H9 (cell line): Measurements from ENCODE around the gene IFT122. TPM values are rescaled to one million over a fixed set of nuclear protein-coding genes. Genes with fewer than 3 reads are reported as not detected.

ENCODE experiments used
- DNase-seq: peaks from one replicate; pipeline ENCODE4 v3.0.0-alpha.2; 2017
- H2AFZ ChIP-seq: one replicate; pipeline ENCODE4 v1.6.1; 2013; ENCODE audit warnings: mild to moderate bottlenecking, low read length, control low read depth, moderate library complexity
- H2AK5ac ChIP-seq: 2 replicates; pipeline ENCODE4 v1.6.1; 2013; ENCODE audit warnings: low read length, control low read depth, mixed read lengths; ENCODE audit not compliant: insufficient read length
- H2BK120ac ChIP-seq: one replicate; pipeline ENCODE4 v1.6.1; 2013; ENCODE audit warnings: low read depth, mild to moderate bottlenecking, low read length, control low read depth, inconsistent platforms; ENCODE audit not compliant: poor library complexity, severe bottlenecking
- H2BK12ac ChIP-seq: 2 replicates; pipeline ENCODE4 v1.6.1; 2013; ENCODE audit warnings: low read length, control low read depth, mixed read lengths, low read depth; ENCODE audit not compliant: insufficient read length
- H2BK15ac ChIP-seq: 2 replicates; pipeline ENCODE4 v1.6.1; 2013; ENCODE audit warnings: low read depth, low read length, control low read depth
- H2BK20ac ChIP-seq: one replicate; pipeline ENCODE4 v1.6.1; 2013; ENCODE audit warnings: low read depth, mild to moderate bottlenecking, low read length, control low read depth, inconsistent platforms; ENCODE audit not compliant: poor library complexity, severe bottlenecking
- H2BK5ac ChIP-seq: 2 replicates; pipeline ENCODE4 v1.6.1; 2013; ENCODE audit warnings: low read length, control low read depth, mixed read lengths; ENCODE audit not compliant: insufficient read length
- H3K14ac ChIP-seq: 2 replicates; pipeline ENCODE4 v1.6.1; 2013; ENCODE audit warnings: low read length, control low read depth; ENCODE audit not compliant: insufficient read depth
- H3K18ac ChIP-seq: 2 replicates; pipeline ENCODE4 v1.6.1; 2013; ENCODE audit warnings: low read depth, mild to moderate bottlenecking, mixed read lengths, low read length, control low read depth; ENCODE audit not compliant: insufficient read length
- H3K23ac ChIP-seq: 2 replicates; pipeline ENCODE4 v1.6.1; 2013; ENCODE audit warnings: low read length, control low read depth, mixed read lengths, low read depth; ENCODE audit not compliant: insufficient read length
- H3K23me2 ChIP-seq: 2 replicates; pipeline ENCODE4 v1.6.1; 2013; ENCODE audit warnings: low read depth, mild to moderate bottlenecking, mixed read lengths, low read length, control low read depth; ENCODE audit not compliant: insufficient read length, poor library complexity, severe bottlenecking
- H3K27ac ChIP-seq: 2 replicates; pipeline ENCODE4 v1.5.1; 2013; ENCODE audit warnings: low read length, control low read depth, mixed read lengths, low read depth; ENCODE audit not compliant: insufficient read length
- H3K27me3 ChIP-seq: 2 replicates; pipeline ENCODE4 v1.6.1; 2013; ENCODE audit warnings: low read length, control low read depth, inconsistent platforms; ENCODE audit not compliant: insufficient read depth
- H3K4ac ChIP-seq: 2 replicates; pipeline ENCODE4 v1.6.1; 2013; ENCODE audit warnings: low read depth, mild to moderate bottlenecking, control low read depth, inconsistent platforms, low read length, moderate library complexity
- H3K4me1 ChIP-seq: 2 replicates; pipeline ENCODE4 v1.6.1; 2013; ENCODE audit warnings: low read length, control low read depth, inconsistent platforms; ENCODE audit not compliant: insufficient read depth
- H3K4me2 ChIP-seq: 2 replicates; pipeline ENCODE4 v1.6.1; 2013; ENCODE audit warnings: low read length, control low read depth, mixed read lengths; ENCODE audit not compliant: insufficient read length, insufficient read depth
- H3K56ac ChIP-seq: 2 replicates; pipeline ENCODE4 v1.6.1; 2013; ENCODE audit warnings: low read depth, mild to moderate bottlenecking, mixed read lengths, low read length, control low read depth; ENCODE audit not compliant: insufficient read length
- H3K79me1 ChIP-seq: 2 replicates; pipeline ENCODE4 v1.6.1; 2013; ENCODE audit warnings: low read depth, mild to moderate bottlenecking, moderate library complexity, low read length, control low read depth, inconsistent platforms; ENCODE audit not compliant: insufficient read depth, poor library complexity, severe bottlenecking
- H3K79me2 ChIP-seq: 2 replicates; pipeline ENCODE4 v1.6.1; 2013; ENCODE audit warnings: low read length, control low read depth, inconsistent platforms; ENCODE audit not compliant: insufficient read depth
- H3K9ac ChIP-seq: 2 replicates; pipeline ENCODE4 v1.6.1; 2013; ENCODE audit warnings: low read length, control low read depth, mixed read lengths; ENCODE audit not compliant: insufficient read length; ENCODE audit errors: extremely low read depth
- H3K9me3 ChIP-seq: one replicate; pipeline ENCODE4 v1.6.1; 2013; ENCODE audit warnings: low read depth, low read length, inconsistent platforms; ENCODE audit not compliant: control insufficient read depth
- H3T11ph ChIP-seq: one replicate; pipeline ENCODE4 v1.6.1; 2013; ENCODE audit warnings: mild to moderate bottlenecking, low read length, control low read depth, inconsistent platforms
- H4K20me1 ChIP-seq: one replicate; pipeline ENCODE4 v1.6.1; 2013; ENCODE audit not compliant: control insufficient read depth, insufficient read length, insufficient read depth
- H4K5ac ChIP-seq: 2 replicates; pipeline ENCODE4 v1.6.1; 2013; ENCODE audit warnings: low read depth, mild to moderate bottlenecking, mixed read lengths, low read length, control low read depth; ENCODE audit not compliant: insufficient read length
- H4K8ac ChIP-seq: replicated peaks from 2 replicates; pipeline ENCODE4 v1.6.1; 2013; ENCODE audit warnings: low read length, control low read depth, mixed read lengths, low read depth; ENCODE audit not compliant: insufficient read length
- H4K91ac ChIP-seq: 2 replicates; pipeline ENCODE4 v1.6.1; 2013; ENCODE audit warnings: low read depth, mild to moderate bottlenecking, moderate library complexity, mixed read lengths, low read length, control low read depth; ENCODE audit not compliant: insufficient read length
- H3K27ac Mint-ChIP-seq, 3 experiments: 2 replicates in 2 of 3; 3 replicates in 1 of 3; pipeline ENCODE4 v1.8.0; 2020 to 2021; ENCODE audit warnings: mixed read lengths in 3 of 3, mild to moderate bottlenecking in 1 of 3, moderate library complexity in 1 of 3
- H3K27me3 Mint-ChIP-seq: 2 replicates; pipeline ENCODE4 v1.8.0; 2021; ENCODE audit warnings: low read depth, mild to moderate bottlenecking, moderate library complexity, mixed read lengths
- H3K36me3 Mint-ChIP-seq, 3 experiments: 2 replicates in 2 of 3; 3 replicates in 1 of 3; pipeline ENCODE4 v1.8.0; 2020 to 2021; ENCODE audit warnings: low read depth in 3 of 3, mixed read lengths in 3 of 3; ENCODE audit not compliant: insufficient read depth in 1 of 3
- H3K4me1 Mint-ChIP-seq, 2 experiments: 2 replicates each; pipeline ENCODE4 v1.8.0; 2020; ENCODE audit warnings: mixed read lengths in 2 of 2
- H3K4me3 Mint-ChIP-seq, 2 experiments: 2 replicates in 1 of 2; 3 replicates in 1 of 2; pipeline ENCODE4 v1.8.0; 2020 to 2021; ENCODE audit warnings: mild to moderate bottlenecking in 2 of 2, mixed read lengths in 2 of 2, moderate library complexity in 1 of 2
- H3K9me3 Mint-ChIP-seq, 2 experiments: 2 replicates in 1 of 2; 3 replicates in 1 of 2; pipeline ENCODE4 v1.8.0; 2020; ENCODE audit warnings: mild to moderate bottlenecking in 2 of 2, mixed read lengths in 2 of 2, moderate library complexity in 1 of 2
- CTCF ChIP-seq: fragments of 200-600 bp; sonication (generic); conservative IDR thresholded peaks from 3 replicates; pipeline ENCODE4 v1.8.0; 2021; ENCODE audit warnings: antibody characterized with exemption, mild to moderate bottlenecking
- WGBS: extraction: QIAGEN DNeasy Blood & Tissue Kit; methylation state at CpG from one replicate; pipeline ENCODE4 v1.1.7; 2013; ENCODE audit warnings: missing lambda C conversion rate, low lambda C conversion rate, mixed read lengths; ENCODE audit not compliant: insufficient read length; ENCODE audit errors: extremely low coverage; 5-methylcytosine and 5-hydroxymethylcytosine counted together
- total RNA-seq: library from RNA; stranded (reverse); gene quantifications from 2 replicates; pipeline ENCODE4 v1.2.1, GENCODE V29; 2021

The IFT122 gene
- total RNA-seq, 1 experiment from 2014 or later, result 19.3 TPM

GRCh38 chr3:129552287-129553050 lies 112.4 kb downstream of the IFT122 start:
- no CpG with 5 or more reads among the region's 10 CpGs for WGBS

More at GRCh38 chr3:129552287-129553050, 112.4 kb downstream of the IFT122 start:
- no peak overlapping the region for H3T11ph ChIP-seq
- H2BK120ac ChIP-seq, result no peak overlapping the region
- no peaks in the 10 kb centered on the region for H3K9me3 Mint-ChIP-seq
- no peaks in the 10 kb centered on the region for H3K79me2 ChIP-seq
- no peak overlapping the region for H4K5ac ChIP-seq
- H3K27ac Mint-ChIP-seq, result peak overlapping the region in 1 of 3 experiments; percentile 21; a peak in 2 of 7 replicates
- H3K9ac ChIP-seq, result no peak overlapping the region
- no peak overlapping the region for H3K18ac ChIP-seq
- no peak overlapping the region for H3K4me2 ChIP-seq
- no peaks in the 10 kb centered on the region for H3K23me2 ChIP-seq
- H3K27me3 ChIP-seq, result no peaks in the 10 kb centered on the region
- H3K14ac ChIP-seq, result no peak overlapping the region; the same call in 1 of the 2 replicates
- H4K8ac ChIP-seq, result no peak overlapping the region
- H3K4ac ChIP-seq, result no peak overlapping the region
- no peak overlapping the region for H2AK5ac ChIP-seq
- no peak overlapping the region for H2BK5ac ChIP-seq
- peak overlapping the region in 1 of 2 experiments; percentile 4; a peak in 2 of 5 replicates for H3K4me3 Mint-ChIP-seq
- H2BK12ac ChIP-seq, result no peak overlapping the region
- no peak for TF ChIP-seq CTCF
- peaks cover 17 to 47% of the 10 kb centered on the region in 2 experiments for H3K4me1 Mint-ChIP-seq
- H2AFZ ChIP-seq, result no peak overlapping the region
- no peaks in the 10 kb centered on the region for H3K79me1 ChIP-seq
- no peak overlapping the region for H3K56ac ChIP-seq
- no peak overlapping the region for H2BK15ac ChIP-seq
- peaks cover 0 to 12% (median 0%) of the 10 kb centered on the region in 3 experiments; a peak in 2 of 7 replicates for H3K36me3 Mint-ChIP-seq
- no peak overlapping the region for H3K23ac ChIP-seq
- H3K27me3 Mint-ChIP-seq, result no peaks in the 10 kb centered on the region; the same call in 1 of the 2 replicates
- no peak overlapping the region for H3K27ac ChIP-seq
- no peak overlapping the region for H2BK20ac ChIP-seq
- no peaks in the 10 kb centered on the region for H4K20me1 ChIP-seq
- no peak for DNase-seq
- H4K91ac ChIP-seq, result no peak overlapping the region
- H3K9me3 ChIP-seq, result no peaks in the 10 kb centered on the region
- H3K4me1 ChIP-seq, result no peaks in the 10 kb centered on the region; the same call in 1 of the 2 replicates
